Cardiac muscle cell (in vitro differentiated cells and primary cell): Measurements from ENCODE around the gene PRKCQ. TPM values are rescaled to one million over a fixed set of nuclear protein-coding genes. Genes with fewer than 3 reads are reported as not detected.

ENCODE experiments used
- DNase-seq, 2 donors: peaks; one replicate each; pipeline versions ENCODE4 v3.0.0 to v3.0.0-alpha.2; 2010 to 2017; ENCODE audit warnings: low read depth in 1 of 2, low spot score in 1 of 2
- H3K27ac ChIP-seq: fragments of 200-600 bp; sonication (generic); 2 replicates; pipeline ENCODE4 v1.5.1; 2016
- H3K27me3 ChIP-seq: fragments of 200-600 bp; sonication (generic); 2 replicates; pipeline ENCODE4 v1.6.0; 2016; ENCODE audit warnings: control low read depth
- H3K36me3 ChIP-seq: fragments of 200-600 bp; sonication (generic); 2 replicates; pipeline ENCODE4 v1.5.1; 2016; ENCODE audit warnings: control low read depth
- H3K4me1 ChIP-seq: fragments of 200-600 bp; sonication (generic); 2 replicates; pipeline ENCODE4 v1.8.1; 2017; ENCODE audit warnings: low read depth, mild to moderate bottlenecking, mixed run types
- H3K4me3 ChIP-seq: fragments of 200-600 bp; sonication (generic); 2 replicates; pipeline ENCODE4 v1.5.1; 2016; ENCODE audit warnings: mild to moderate bottlenecking
- H3K9me3 ChIP-seq: fragments of 200-600 bp; sonication (generic); 2 replicates; pipeline ENCODE4 v1.5.1; 2017; ENCODE audit warnings: low read depth, mild to moderate bottlenecking, control low read depth
- polyA plus RNA-seq: library from polyadenylated mRNA; unstranded; fragments of >200 nt; fragmentation: Nextera tagmentation; extraction: Ambion mirVana; gene quantifications from 2 replicates; pipeline ENCODE4 v1.2.1, GENCODE V29; 2016
- total RNA-seq: library from RNA; depleted of rRNA; stranded (reverse); fragments of >200 nt; gene quantifications from 2 replicates; pipeline ENCODE4 v1.2.3, GENCODE V29; 2016
- TF ChIP-seq, protein P1 (sequence below): IDR thresholded peaks from 2 replicates; pipeline ENCODE4 v1.5.1; 2012; ENCODE audit warnings: low read depth, mild to moderate bottlenecking, low read length

PRKCQ gene
- total and polyA plus RNA-seq, 2 experiments from 2014 or later: 3.7 to 4.1 TPM

DNA sequence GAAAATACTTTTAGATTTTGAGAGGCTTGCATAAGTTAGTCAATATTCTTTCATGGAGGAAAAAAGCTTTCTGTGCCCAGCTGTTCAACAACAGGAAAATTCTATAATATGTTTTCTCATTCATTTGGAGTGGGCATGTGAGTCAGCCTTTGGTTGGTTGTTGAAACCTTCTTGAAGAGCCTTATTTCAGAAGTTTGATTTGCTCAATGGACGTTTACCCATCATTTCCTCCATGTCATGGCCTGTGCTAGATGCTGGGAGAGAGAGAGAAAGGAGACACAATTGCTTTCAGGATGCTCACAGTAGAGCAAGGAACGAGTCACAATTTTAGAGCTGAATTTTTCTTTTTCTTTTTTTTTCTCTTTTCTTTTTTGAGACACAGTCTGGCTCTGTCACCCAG is 181.7 kb downstream of the PRKCQ start:
- no peak for DNase-seq
- no peak overlapping the region for H3K27ac ChIP-seq
- no peaks in the 10 kb centered on the region for H3K36me3 ChIP-seq
- H3K9me3 ChIP-seq: no peaks in the 10 kb centered on the region
- no peaks in the 10 kb centered on the region for H3K27me3 ChIP-seq
- no peak overlapping the region for H3K4me3 ChIP-seq
- TF ChIP-seq, protein P1, sequence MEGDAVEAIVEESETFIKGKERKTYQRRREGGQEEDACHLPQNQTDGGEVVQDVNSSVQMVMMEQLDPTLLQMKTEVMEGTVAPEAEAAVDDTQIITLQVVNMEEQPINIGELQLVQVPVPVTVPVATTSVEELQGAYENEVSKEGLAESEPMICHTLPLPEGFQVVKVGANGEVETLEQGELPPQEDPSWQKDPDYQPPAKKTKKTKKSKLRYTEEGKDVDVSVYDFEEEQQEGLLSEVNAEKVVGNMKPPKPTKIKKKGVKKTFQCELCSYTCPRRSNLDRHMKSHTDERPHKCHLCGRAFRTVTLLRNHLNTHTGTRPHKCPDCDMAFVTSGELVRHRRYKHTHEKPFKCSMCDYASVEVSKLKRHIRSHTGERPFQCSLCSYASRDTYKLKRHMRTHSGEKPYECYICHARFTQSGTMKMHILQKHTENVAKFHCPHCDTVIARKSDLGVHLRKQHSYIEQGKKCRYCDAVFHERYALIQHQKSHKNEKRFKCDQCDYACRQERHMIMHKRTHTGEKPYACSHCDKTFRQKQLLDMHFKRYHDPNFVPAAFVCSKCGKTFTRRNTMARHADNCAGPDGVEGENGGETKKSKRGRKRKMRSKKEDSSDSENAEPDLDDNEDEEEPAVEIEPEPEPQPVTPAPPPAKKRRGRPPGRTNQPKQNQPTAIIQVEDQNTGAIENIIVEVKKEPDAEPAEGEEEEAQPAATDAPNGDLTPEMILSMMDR: no peak
- H3K4me1 ChIP-seq: peaks cover 8% of the 10 kb centered on the region

DNA sequence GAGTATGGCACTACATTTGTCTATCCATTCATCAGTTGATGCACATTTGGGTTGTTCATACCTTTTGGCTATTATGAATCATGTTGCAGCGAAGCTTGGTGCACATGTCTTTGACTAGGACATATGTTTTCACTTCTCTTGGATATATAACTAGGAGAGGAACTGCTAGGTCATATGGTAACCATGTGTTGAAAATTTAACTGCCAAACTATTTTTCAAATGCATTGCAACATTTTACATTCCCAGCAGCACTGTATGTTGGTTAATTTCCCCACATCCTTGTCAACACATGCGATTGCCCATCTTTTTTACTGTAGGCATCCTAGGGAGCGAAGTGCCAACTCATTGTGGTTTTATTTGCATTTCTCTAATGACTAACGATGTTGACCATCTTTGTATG is 183.4 kb downstream of the PRKCQ start:
- H3K27ac ChIP-seq: no peak overlapping the region
- H3K27me3 ChIP-seq: no peaks in the 10 kb centered on the region
- peaks cover 8% of the 10 kb centered on the region for H3K4me1 ChIP-seq
- peak in 1 of 2 donors; percentile 58 for DNase-seq
- no peak overlapping the region for H3K4me3 ChIP-seq
- H3K36me3 ChIP-seq: no peaks in the 10 kb centered on the region
- TF ChIP-seq, protein P1: no peak
- H3K9me3 ChIP-seq: no peaks in the 10 kb centered on the region

DNA sequence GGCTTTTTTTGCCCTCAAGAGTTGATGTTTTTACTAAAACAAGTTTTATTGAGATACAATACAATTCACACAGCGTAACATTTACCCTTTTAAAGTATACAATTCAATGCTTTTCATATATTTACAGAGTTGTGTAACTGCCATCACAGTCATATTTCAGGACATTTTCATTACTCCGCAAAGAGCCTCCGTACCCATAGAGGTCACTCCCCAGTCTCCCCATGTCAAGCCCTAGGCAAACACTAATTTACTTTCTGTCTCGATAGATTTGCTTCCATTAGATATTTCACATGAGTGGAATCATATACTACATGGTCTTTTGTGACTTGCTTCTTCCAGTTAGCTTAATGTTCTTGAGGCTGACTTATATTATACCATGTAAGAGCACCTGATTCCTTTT is 183.8 kb downstream of the PRKCQ start:
- Histone ChIP-seq H3K36me3 (no peaks in the 10 kb centered on the region), H3K4me1 (peaks cover 8% of the 10 kb centered on the region), H3K9me3 (no peaks in the 10 kb centered on the region), H3K27ac (no peak overlapping the region), H3K27me3 (no peaks in the 10 kb centered on the region), H3K4me3 (no peak overlapping the region)
- DNase-seq: no peak
- TF ChIP-seq, protein P1: no peak

DNA sequence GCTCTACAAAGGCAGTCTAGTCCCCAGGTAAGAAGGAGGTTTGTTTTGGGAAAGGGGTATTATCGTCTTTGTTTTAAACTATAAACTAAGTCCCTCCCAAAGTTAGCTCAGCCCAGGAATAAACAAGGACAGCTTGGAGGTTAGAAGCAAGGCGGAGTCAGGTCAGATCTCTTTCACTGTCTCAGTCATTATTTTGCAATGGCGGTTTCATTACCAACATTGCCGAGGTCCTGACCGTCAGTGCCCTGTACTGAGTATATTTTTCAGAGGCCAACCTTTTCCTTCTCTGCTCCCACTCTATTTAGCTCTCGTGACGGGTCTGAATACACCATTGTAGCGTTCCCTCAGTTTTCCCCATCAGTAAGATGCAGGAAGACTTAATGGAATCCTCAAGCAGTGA is 184.5 kb downstream of the PRKCQ start:
- Histone ChIP-seq H3K4me1 (peaks cover 8% of the 10 kb centered on the region), H3K9me3 (no peaks in the 10 kb centered on the region), H3K27me3 (no peaks in the 10 kb centered on the region), H3K36me3 (no peaks in the 10 kb centered on the region), H3K27ac (no peak overlapping the region), H3K4me3 (no peak overlapping the region)
- TF ChIP-seq, protein P1: no peak
- no peak for DNase-seq

DNA sequence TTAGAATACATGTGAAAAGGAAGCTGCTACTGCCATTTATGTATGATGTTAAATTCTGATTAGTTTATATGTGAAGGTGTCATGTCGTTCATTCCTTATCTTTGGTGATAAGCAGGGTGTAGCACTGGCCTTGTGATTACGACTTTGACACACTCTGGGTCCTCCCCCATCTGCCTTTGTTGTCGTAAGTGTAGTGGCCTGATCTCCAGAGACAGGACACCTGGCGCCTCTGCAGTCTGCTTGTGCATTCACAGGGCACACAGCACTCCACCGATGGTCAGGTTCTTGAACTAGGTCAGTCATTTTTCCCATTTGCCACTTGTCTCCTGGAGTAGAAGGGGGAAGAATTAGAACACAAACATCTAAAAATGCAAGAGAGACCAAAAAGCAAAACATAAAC is 186.0 kb downstream of the PRKCQ start:
- H3K4me1 ChIP-seq: peaks cover under 1% of the 10 kb centered on the region
- H3K36me3 ChIP-seq: no peaks in the 10 kb centered on the region
- no peaks in the 10 kb centered on the region for H3K9me3 ChIP-seq
- DNase-seq: no peak
- TF ChIP-seq, protein P1: no peak
- H3K27ac ChIP-seq: peak overlapping the region; percentile 41
- no peak overlapping the region for H3K4me3 ChIP-seq
- no peaks in the 10 kb centered on the region for H3K27me3 ChIP-seq

DNA sequence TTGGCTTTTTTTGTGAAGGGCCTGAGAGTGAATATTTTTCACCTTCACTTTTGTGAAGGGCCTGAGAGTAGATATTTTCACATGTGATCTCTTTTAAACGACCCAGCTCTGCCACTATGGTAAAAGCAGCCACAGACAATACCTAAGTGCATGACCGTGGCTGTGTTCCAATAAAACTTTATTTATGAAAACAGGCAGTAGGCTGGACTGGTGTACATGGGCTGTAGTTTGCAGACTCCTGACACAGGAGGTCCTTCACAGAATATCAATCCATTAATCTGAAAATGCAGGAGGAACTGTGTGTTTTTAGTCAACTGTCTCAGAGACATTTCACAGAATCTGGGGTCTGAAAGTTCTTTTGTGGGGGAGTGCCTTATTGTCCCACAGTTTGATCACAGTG is 186.9 kb downstream of the PRKCQ start:
- no peak overlapping the region for H3K27ac ChIP-seq
- H3K4me3 ChIP-seq: no peak overlapping the region
- no peaks in the 10 kb centered on the region for H3K9me3 ChIP-seq
- no peaks in the 10 kb centered on the region for H3K27me3 ChIP-seq
- TF ChIP-seq, protein P1: no peak
- DNase-seq: no peak
- no peaks in the 10 kb centered on the region for H3K4me1 ChIP-seq
- no peaks in the 10 kb centered on the region for H3K36me3 ChIP-seq
